Sciatic nerve (tissue), 2 donors: ENCODE results near the gene CLASP1. TPM values are rescaled to one million over a fixed set of nuclear protein-coding genes. Genes with fewer than 3 reads are reported as not detected.
"Not testable (repeated sequence)": the region's sequence is repeated elsewhere in the genome, so short reads cannot be mapped to it uniquely, and the experiment has no call there.

ENCODE experiments used
- ATAC-seq: fragments of 200-7000 bp; cut with Tn5 transposase; one replicate; pipeline ENCODE4 v1.9.1; 2020; ENCODE audit warnings: mild to moderate bottlenecking, moderate library complexity
- DNase-seq: peaks from one replicate; pipeline ENCODE4 v3.0.0-alpha.2; 2020; ENCODE audit warnings: low spot score
- intact Hi-C: fragments of 100-400 bp; cut with DNase I; formaldehyde crosslinking; loops from one replicate; pipeline ENCODE4 v1.14.2; 2022
- total RNA-seq: library from RNA; stranded (reverse); fragmentation: NEBNext Ultra II Directional; extraction: Animal tissue kit (Norgen Biotek cat#: 25700); gene quantifications from one replicate; pipeline ENCODE4 v1.2.1, GENCODE V29; 2021
- donor health status: DM: no; HTN: no; CAD: no.
- donor health status: DM: no; HTN: no; CAD: no.

CLASP1 gene
- total RNA-seq, 1 donor from 2014 or later = 72.7 TPM

DNA sequence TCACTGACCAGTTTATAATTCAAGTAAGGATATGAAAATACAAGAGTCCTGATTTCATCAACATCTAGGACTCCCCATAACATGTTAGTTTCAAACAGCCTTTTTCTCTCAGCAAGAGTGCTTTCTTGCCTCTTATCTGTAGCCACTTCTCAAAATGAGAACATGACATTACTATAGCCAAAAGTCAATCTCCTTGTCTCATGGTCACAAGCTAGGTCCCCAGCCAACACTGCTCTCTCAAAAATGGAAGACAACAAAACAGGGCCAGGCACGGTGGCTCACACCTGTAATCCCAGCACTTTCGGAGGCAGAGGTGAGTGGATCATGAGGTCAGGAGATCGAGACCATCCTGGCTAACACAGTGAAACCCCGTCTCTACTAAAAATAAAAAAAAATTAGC, 15.8 kb downstream of the CLASP1 start:
- intact Hi-C loops = no loop called here
- DNase-seq (no peak), ATAC-seq (peak; percentile 10)

- DNase-seq (no peak), ATAC-seq (no peak)
- intact Hi-C loops = no loop called here
These were observed 21.7 kb downstream of the CLASP1 start for GRCh38 chr2:121627525-121628050.

DNA sequence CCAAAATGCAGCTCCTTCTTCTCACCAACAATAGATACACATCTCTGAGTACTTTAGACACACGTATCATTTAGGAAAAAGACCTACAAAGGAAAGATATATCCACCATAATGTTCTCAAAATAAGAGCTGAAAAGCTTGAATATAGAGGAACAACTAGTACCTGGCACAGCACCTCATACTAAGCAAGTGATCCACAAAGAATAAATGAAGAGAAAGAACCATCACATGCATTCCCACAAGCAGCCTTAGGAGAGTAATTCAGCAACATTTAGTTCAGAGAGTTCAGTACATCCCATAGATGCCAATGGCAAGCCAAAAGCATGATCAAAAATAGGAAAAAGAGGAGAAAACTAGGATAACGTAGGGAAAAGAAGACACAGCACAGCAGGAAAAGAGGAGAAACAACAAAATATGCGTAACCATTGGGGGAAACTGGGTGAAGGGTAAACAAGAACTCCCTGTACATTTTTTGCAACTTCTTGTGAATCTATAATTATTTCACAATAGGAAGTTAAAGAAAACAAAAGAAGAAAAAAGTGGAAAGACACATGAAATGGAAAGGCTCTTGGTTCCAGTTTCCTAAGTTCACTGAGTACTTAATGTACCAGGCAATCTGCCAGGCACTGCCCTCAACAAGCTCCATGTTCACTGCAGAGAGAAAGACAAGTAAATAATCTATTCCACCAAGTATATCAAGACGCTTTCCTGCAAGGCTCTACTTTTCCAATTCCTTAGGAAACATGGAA, 22.3 kb downstream of the CLASP1 start:
- DNase-seq = no peak
- peak; percentile 67 for ATAC-seq
- intact Hi-C loops = no loop called here

- ATAC-seq = no peak
- intact Hi-C loops = no loop called here
- no peak for DNase-seq
These were observed 23.3 kb downstream of the CLASP1 start for GRCh38 chr2:121625953-121626352.

DNA sequence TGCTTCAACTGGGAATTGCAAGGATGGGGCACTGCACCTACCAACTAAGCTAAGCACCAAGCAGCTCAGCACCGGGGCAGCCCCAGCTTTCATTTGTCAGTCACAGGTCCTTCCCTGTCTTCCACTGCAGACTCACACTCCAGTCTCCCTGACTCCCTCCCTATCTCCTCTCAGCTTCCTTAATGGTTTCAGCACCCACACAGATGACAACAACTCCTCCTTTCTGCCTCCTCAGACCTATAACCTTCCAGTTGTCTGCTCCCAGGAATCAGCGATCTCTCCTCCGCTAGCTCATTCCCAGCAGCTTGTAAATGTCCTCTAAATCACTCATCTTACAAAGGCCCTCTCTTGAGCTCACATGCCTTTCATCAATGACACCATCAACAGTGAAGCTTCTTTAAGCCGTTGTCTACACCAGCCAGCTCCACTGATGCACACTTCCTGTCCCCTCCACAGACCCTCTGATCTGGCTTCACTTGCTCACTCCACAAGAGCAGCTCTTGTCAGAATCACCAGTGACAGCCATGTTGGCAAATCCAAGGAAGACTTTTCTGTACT, 32.1 kb downstream of the CLASP1 start:
- ATAC-seq = no peak
- intact Hi-C loops = no loop called here
- no peak for DNase-seq

GRCh38 chr2:121613774-121614173, 35.5 kb downstream of the CLASP1 start:
- ATAC-seq (no peak), DNase-seq (no peak)
- intact Hi-C loops = no loop called here

DNA sequence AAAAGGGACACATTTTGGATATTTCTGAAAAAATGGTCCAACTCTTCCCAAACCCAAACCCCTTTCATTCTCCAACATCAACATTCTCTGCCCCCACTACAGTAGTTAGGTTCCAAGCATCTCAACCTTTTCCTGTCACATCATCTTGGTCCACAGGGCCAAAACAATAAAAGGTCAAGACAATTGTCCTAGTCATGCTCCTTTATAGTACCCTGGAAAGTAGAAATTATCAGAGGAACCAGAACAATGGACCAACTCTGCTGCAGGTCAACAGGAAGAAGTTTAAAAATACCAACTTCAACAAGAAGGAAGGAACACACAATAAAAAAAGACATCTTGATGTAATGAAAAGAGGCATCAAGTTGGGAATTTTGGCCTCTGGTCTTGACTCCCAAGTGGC, 36.1 kb downstream of the CLASP1 start:
- intact Hi-C loops = no loop called here
- no peak for DNase-seq
- no peak for ATAC-seq

GRCh38 chr2:121611730-121612705, 37.2 kb downstream of the CLASP1 start:
- ATAC-seq = no peak
- intact Hi-C loops = no loop called here
- DNase-seq = no peak

GRCh38 chr2:121611048-121611649, 38.1 kb downstream of the CLASP1 start:
- ATAC-seq, intact Hi-C loops, DNase-seq: not testable (repeated sequence)

DNA sequence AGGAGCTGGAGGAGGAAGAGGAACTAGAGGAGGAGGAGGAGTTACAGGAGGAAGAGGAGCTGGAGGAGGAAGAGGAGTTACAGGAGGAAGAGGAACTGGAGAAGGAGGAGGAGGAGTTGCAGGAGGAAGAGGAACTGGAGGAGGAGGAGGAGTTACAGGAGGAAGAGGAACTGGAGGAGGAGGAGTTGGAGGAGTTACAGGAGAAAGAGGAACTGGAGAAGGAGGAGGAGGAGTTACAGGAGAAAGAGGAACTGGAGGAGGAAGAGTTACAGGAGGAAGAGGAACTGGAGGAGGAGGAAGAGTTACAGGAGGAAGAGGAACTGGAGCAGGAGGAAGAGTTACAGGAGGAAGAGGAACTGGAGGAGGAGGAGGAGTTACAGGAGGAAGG, 38.8 kb downstream of the CLASP1 start:
- DNase-seq, ATAC-seq, intact Hi-C loops: not testable (repeated sequence)

DNA sequence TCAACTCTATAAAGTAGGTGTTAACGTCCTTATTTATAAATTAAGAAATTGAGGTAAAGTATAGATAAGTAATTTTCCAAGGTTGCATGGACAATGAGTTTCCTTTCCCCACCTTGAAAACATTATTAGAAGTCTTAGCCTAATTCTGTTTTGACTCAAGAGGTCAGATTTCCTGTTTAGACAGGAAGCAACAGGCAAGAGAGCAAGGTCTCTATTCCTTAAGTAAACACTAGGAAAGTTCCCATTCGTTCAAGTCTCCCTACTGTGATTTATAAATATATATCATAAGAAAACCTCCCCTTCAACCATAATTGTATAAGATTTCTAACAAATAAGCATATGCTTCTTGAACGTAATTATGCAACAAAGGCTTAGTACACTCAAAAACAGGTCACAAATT, 40.3 kb downstream of the CLASP1 start:
- no peak for DNase-seq
- intact Hi-C loops = no loop called here
- no peak for ATAC-seq

DNA sequence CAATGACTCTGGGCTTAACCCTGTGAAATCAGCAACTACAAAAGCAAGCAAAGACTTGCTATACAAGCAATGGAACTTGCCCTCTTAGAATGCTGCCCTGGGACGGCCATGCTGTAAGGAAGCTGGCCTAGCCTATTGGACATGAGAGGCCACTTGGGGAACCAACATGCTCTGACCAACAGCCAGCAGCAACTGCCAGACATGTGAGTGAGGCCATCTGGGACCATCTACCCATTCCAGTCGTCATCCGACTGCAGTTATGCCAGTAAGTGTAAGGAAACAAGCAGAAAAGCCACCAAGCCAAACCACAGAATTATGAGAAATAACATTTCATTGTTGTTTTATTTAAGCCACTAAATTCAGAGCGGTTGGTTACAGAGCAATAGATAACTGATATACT, 40.9 kb downstream of the CLASP1 start:
- ATAC-seq = peak; percentile 51
- intact Hi-C loops = no loop called here

DNA sequence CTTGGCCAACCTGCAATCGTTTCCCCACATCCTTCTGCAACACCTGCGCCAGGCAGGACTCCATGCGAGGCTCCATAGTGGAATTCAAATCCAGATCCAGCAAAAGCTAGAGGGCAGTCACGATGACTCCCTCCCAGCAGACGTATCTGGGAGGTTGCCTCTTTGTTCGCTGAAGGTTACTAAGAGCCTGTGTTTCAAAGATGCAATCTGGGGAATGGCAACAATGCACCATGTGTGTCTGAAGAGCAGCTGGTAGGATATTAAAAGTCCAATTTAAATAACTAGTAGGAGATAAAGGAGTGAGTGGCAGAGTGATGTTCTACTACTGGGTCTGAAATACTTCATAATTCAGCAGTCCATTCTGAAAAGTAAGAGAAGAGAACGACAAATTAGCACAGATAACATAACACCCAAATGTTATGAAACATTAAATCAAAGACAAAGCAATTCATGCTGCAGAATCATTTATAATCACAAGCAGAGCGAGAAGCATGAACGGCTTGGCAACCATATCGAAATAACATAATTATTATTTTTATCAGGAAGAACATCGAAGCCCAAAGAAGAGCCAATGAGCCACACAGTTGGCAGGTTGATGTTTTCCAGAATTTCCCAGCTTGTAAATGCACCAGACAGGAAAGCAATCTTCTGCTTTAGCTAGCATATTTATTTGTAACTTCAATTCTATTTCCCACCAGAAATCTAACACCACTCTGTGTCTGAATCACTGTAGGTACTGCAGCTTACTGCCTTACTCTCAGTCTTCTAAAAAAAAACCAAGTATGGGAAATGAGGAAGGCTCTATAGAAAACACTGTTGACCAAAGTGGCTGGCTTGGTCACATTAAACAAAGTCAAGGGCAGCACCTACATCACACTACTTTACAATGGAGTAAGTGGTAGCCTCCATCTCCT, 43.2 kb downstream of the CLASP1 start:
- ATAC-seq (no peak), DNase-seq (no peak)
- intact Hi-C loops = no loop called here

More for the DNA sequence above, 40.9 kb downstream of the CLASP1 start:
- DNase-seq = no peak

- intact Hi-C loops = no loop called here
- DNase-seq = no peak
- ATAC-seq = no peak
These were observed 46.1 kb downstream of the CLASP1 start for GRCh38 chr2:121603185-121603584.

DNA sequence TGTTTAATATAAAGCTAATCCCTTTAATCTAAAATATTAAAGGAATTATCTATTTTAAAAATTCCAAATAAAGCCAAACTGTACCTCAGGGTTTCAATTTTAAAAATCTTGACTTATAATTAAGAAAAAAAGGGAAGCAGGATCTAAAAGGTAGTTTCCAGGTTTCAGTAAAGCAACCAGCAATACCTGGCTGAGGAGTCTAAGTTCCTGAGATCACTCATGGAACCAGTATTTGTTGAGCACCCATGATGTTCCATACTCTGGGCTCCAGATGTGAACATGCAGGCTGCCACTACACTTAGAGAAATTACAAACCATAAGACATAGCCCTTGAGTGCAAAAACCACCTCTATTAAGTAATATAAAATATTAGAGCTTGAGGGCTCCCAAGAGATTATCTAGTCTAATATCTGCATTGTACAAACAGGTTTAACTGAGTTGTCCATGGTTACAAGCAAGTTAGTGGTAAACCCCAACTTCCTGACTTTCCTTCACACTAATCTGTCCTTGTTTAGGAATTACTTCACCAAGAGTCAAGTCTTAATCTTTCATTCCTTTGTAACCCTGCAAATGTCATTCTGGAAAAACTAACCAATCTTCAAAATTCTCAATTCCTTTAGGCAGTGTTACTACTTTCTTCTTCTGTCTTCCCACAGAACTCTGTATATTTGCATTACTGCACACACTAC, 49.2 kb downstream of the CLASP1 start:
- DNase-seq (no peak), ATAC-seq (no peak)
- intact Hi-C loops = no loop called here

DNA sequence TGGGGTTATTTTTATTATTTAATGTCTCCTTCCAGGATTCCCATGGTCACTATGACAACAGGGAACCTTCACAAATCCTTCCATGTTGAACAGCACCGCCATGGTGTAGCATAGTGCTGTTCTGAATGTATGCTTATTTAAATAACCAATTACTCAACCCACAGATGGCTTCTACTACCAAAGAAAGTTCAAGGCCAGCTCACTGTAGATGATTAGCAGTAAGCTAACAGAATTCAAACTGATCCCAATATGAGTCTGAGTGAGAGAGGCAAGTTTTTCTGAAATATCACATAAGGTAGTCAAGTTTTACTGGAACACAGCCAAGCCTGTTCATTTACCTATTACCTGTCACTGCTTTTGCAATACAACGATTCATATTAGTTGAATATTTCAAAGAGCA, 51.2 kb downstream of the CLASP1 start:
- DNase-seq (no peak), ATAC-seq (no peak)
- intact Hi-C loops = no loop called here

GRCh38 chr2:121596221-121597080, 52.8 kb downstream of the CLASP1 start:
- DNase-seq (no peak), ATAC-seq (peak; percentile 78)
- intact Hi-C loops = no loop called here
